ENCODE results near the gene MRM2. TPM values are rescaled to one million over a fixed set of nuclear protein-coding genes. Genes with fewer than 3 reads are reported as not detected.
"Not testable (repeated sequence)": the region's sequence is repeated elsewhere in the genome, so short reads cannot be mapped to it uniquely, and the experiment has no call there.

Gene MRM2
- total RNA-seq, 1 donor from 2014 or later, result 16.7 TPM

- not testable (repeated sequence) for H3K27me3 ChIP-seq (ENCODE audit: control insufficient read depth in 3 of 3, insufficient read depth in 3 of 3, low read length in 3 of 3)
- H3K36me3 ChIP-seq (ENCODE audit: control insufficient read depth in 3 of 3, insufficient read depth in 3 of 3, low read length in 3 of 3), result peaks cover 7 to 15% (median 8%) of the 10 kb centered on the region in 3 donors
These were observed 27.3 kb upstream of the MRM2 start for GRCh38 chr7:2269089-2269990.

DNA sequence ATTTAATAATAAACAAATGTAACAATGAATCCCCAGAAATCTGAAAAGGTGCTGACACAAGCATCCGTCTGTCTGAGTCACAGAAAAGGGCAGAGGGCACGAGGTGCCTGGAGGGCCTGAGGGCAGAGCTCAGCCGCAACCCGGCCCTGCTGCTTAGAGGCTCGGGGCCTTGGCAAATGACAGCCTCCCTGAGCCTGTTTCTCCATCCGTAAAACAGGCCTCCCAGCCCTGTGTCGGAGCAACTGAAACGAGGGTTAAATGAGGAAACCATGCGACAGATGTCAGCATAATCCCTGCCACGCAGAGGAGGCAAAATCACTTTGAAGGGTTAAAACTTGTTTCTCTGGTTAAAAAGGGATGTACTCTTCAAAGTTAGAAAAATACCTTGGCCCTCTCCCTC, 24.9 kb upstream of the MRM2 start:
- H3K4me1 ChIP-seq (ENCODE audit: control insufficient read depth in 3 of 3, insufficient read depth in 3 of 3, low read length in 3 of 3), result peaks cover 0 to 5% (median 5%) of the 10 kb centered on the region in 3 donors
- H3K36me3 ChIP-seq (ENCODE audit: control insufficient read depth in 3 of 3, insufficient read depth in 3 of 3, low read length in 3 of 3), result peaks cover 9 to 14% (median 10%) of the 10 kb centered on the region in 3 donors
- no peak overlapping the region for H3K9ac ChIP-seq (ENCODE audit: low read depth in 1 of 3, low read length in 3 of 3)
- no peak overlapping the region for H3K4me3 ChIP-seq (ENCODE audit: low read length in 3 of 3)
- no peaks in the 10 kb centered on the region for H3K9me3 ChIP-seq (ENCODE audit: control insufficient read depth in 3 of 3, low read length in 3 of 3)
- H3K27ac ChIP-seq (ENCODE audit: low read depth, low read length), result no peak overlapping the region
- H3K27me3 ChIP-seq (ENCODE audit: control insufficient read depth in 3 of 3, insufficient read depth in 3 of 3, low read length in 3 of 3), result no peaks in the 10 kb centered on the region

More at GRCh38 chr7:2269089-2269990, 27.3 kb upstream of the MRM2 start:
- H3K4me3 ChIP-seq (ENCODE audit: low read length in 3 of 3); H3K4me1 ChIP-seq (ENCODE audit: control insufficient read depth in 3 of 3, insufficient read depth in 3 of 3, low read length in 3 of 3); H3K27ac ChIP-seq (ENCODE audit: low read depth, low read length); H3K9ac ChIP-seq (ENCODE audit: low read depth in 1 of 3, low read length in 3 of 3); H3K9me3 ChIP-seq (ENCODE audit: control insufficient read depth in 3 of 3, low read length in 3 of 3): not testable (repeated sequence)

DNA sequence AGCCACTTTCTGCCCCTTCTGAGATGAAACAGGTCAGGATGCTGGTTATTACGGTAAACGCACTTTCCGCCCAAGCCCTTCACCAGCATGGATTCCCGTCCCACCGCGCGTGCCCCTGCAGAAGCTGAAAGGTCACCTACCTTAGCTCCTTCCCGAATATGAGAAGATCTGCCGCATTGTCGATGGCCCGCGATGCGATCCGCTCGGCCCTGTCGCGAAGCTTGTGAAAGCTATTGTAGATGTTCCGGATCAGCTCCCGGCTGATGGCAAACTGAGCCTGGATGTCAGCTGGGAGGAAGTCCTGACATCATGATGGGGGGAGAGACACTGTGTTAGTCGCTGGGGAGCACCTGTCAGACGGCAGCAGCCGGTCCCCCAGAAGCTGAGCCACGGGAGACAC, 22.2 kb upstream of the MRM2 start:
- Histone ChIP-seq H3K4me1 (ENCODE audit: control insufficient read depth in 3 of 3, insufficient read depth in 3 of 3, low read length in 3 of 3) (no peaks in the 10 kb centered on the region), H3K9ac (ENCODE audit: low read depth in 1 of 3, low read length in 3 of 3) (no peak overlapping the region), H3K27ac (ENCODE audit: low read depth, low read length) (no peak overlapping the region), H3K27me3 (ENCODE audit: control insufficient read depth in 3 of 3, insufficient read depth in 3 of 3, low read length in 3 of 3) (no peaks in the 10 kb centered on the region), H3K36me3 (ENCODE audit: control insufficient read depth in 3 of 3, insufficient read depth in 3 of 3, low read length in 3 of 3) (peaks cover 7 to 8% (median 7%) of the 10 kb centered on the region in 3 donors), H3K4me3 (ENCODE audit: low read length in 3 of 3) (no peak overlapping the region), H3K9me3 (ENCODE audit: control insufficient read depth in 3 of 3, low read length in 3 of 3) (no peaks in the 10 kb centered on the region)

- H3K4me1 ChIP-seq (ENCODE audit: control insufficient read depth in 3 of 3, insufficient read depth in 3 of 3, low read length in 3 of 3), result no peaks in the 10 kb centered on the region
- H3K36me3 ChIP-seq (ENCODE audit: control insufficient read depth in 3 of 3, insufficient read depth in 3 of 3, low read length in 3 of 3), result peaks cover 7 to 8% (median 7%) of the 10 kb centered on the region in 3 donors
- H3K4me3 ChIP-seq (ENCODE audit: low read length in 3 of 3), result no peak overlapping the region
- H3K27ac ChIP-seq (ENCODE audit: low read depth, low read length), result no peak overlapping the region
- H3K9me3 ChIP-seq (ENCODE audit: control insufficient read depth in 3 of 3, low read length in 3 of 3), result no peaks in the 10 kb centered on the region
- H3K9ac ChIP-seq (ENCODE audit: low read depth in 1 of 3, low read length in 3 of 3), result no peak overlapping the region
- no peaks in the 10 kb centered on the region for H3K27me3 ChIP-seq (ENCODE audit: control insufficient read depth in 3 of 3, insufficient read depth in 3 of 3, low read length in 3 of 3)
These were observed 21.2 kb upstream of the MRM2 start for GRCh38 chr7:2263176-2263575.

DNA sequence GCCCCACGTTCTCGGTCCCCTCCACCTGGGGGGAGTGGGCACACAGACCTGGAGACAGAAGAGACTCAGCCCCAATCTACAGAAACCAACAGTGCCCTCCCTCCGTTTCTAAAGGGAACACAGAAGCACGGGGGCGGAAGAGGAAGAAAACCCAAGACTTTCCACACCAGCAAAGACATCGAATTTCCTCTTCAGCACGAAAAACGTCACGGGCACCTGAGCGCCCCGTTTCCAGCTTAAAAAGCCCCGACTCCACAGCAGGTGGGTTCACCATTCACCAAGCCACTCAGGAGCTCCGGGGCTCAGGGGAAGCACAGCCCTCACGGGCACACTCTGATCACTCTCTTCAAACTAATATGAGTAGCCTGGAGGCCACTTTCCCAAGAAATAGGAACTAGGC, 19.6 kb upstream of the MRM2 start:
- Histone ChIP-seq H3K4me1 (ENCODE audit: control insufficient read depth in 3 of 3, insufficient read depth in 3 of 3, low read length in 3 of 3) (no peaks in the 10 kb centered on the region), H3K27ac (ENCODE audit: low read depth, low read length) (no peak overlapping the region), H3K9ac (ENCODE audit: low read depth in 1 of 3, low read length in 3 of 3) (no peak overlapping the region), H3K9me3 (ENCODE audit: control insufficient read depth in 3 of 3, low read length in 3 of 3) (no peaks in the 10 kb centered on the region), H3K27me3 (ENCODE audit: control insufficient read depth in 3 of 3, insufficient read depth in 3 of 3, low read length in 3 of 3) (no peaks in the 10 kb centered on the region), H3K4me3 (ENCODE audit: low read length in 3 of 3) (no peak overlapping the region), H3K36me3 (ENCODE audit: control insufficient read depth in 3 of 3, insufficient read depth in 3 of 3, low read length in 3 of 3) (peaks cover 8 to 10% (median 10%) of the 10 kb centered on the region in 3 donors)

- no peak overlapping the region for H3K9ac ChIP-seq (ENCODE audit: low read depth in 1 of 3, low read length in 3 of 3)
- H3K4me1 ChIP-seq (ENCODE audit: control insufficient read depth in 3 of 3, insufficient read depth in 3 of 3, low read length in 3 of 3), result no peaks in the 10 kb centered on the region
- H3K36me3 ChIP-seq (ENCODE audit: control insufficient read depth in 3 of 3, insufficient read depth in 3 of 3, low read length in 3 of 3), result peaks cover 8 to 13% (median 11%) of the 10 kb centered on the region in 3 donors
- no peaks in the 10 kb centered on the region for H3K9me3 ChIP-seq (ENCODE audit: control insufficient read depth in 3 of 3, low read length in 3 of 3)
- no peak overlapping the region for H3K27ac ChIP-seq (ENCODE audit: low read depth, low read length)
- H3K27me3 ChIP-seq (ENCODE audit: control insufficient read depth in 3 of 3, insufficient read depth in 3 of 3, low read length in 3 of 3), result no peaks in the 10 kb centered on the region
- no peak overlapping the region for H3K4me3 ChIP-seq (ENCODE audit: low read length in 3 of 3)
These were observed 18.8 kb upstream of the MRM2 start for GRCh38 chr7:2260820-2261219.

- Histone ChIP-seq H3K9me3 (ENCODE audit: control insufficient read depth in 3 of 3, low read length in 3 of 3) (no peaks in the 10 kb centered on the region), H3K27ac (ENCODE audit: low read depth, low read length) (no peak overlapping the region), H3K4me3 (ENCODE audit: low read length in 3 of 3) (no peak overlapping the region), H3K4me1 (ENCODE audit: control insufficient read depth in 3 of 3, insufficient read depth in 3 of 3, low read length in 3 of 3) (no peaks in the 10 kb centered on the region), H3K27me3 (ENCODE audit: control insufficient read depth in 3 of 3, insufficient read depth in 3 of 3, low read length in 3 of 3) (no peaks in the 10 kb centered on the region), H3K36me3 (ENCODE audit: control insufficient read depth in 3 of 3, insufficient read depth in 3 of 3, low read length in 3 of 3) (peaks cover 10 to 22% (median 15%) of the 10 kb centered on the region in 3 donors), H3K9ac (ENCODE audit: low read depth in 1 of 3, low read length in 3 of 3) (no peak overlapping the region)
These were observed 17.5 kb upstream of the MRM2 start for GRCh38 chr7:2259480-2259879.

DNA sequence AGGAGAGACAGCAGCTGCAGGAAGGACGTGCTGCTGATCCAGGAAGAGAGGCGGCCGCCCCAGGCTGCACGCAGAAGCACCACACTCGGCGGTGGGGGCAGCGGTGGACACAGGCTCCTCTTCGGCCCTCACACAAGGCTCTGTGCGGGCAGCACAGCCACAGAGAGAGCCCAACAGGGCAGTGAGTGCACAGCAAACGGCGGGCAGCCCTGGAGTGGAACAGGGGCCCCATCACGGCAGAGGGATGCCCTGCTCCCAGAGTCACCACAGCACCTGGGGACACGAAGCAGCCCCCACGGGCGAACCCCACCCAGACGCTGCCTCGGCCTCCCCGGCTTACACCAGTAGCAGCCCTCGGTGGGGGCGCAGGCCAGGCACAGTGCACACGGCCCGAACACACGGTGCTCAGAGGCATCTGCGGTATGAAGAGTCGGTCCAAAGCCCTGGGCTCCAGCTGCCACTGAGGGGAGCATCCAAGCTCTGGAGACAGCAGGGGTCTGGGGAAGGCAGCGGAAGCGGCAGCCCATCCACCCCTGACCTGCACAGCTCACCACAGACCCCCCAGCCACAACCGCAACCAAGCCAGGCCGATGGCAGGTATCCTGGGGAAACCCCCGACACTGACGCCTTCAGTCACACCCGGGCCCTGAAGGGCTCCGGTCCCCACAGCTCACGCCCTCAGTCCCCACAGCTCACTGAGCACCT, 16.8 kb upstream of the MRM2 start:
- Histone ChIP-seq H3K27ac (ENCODE audit: low read depth, low read length) (no peak overlapping the region), H3K27me3 (ENCODE audit: control insufficient read depth in 3 of 3, insufficient read depth in 3 of 3, low read length in 3 of 3) (no peaks in the 10 kb centered on the region), H3K9ac (ENCODE audit: low read depth in 1 of 3, low read length in 3 of 3) (no peak overlapping the region), H3K9me3 (ENCODE audit: control insufficient read depth in 3 of 3, low read length in 3 of 3) (no peaks in the 10 kb centered on the region), H3K36me3 (ENCODE audit: control insufficient read depth in 3 of 3, insufficient read depth in 3 of 3, low read length in 3 of 3) (peaks cover 4 to 20% (median 10%) of the 10 kb centered on the region in 3 donors), H3K4me3 (ENCODE audit: low read length in 3 of 3) (no peak overlapping the region), H3K4me1 (ENCODE audit: control insufficient read depth in 3 of 3, insufficient read depth in 3 of 3, low read length in 3 of 3) (no peaks in the 10 kb centered on the region)

DNA sequence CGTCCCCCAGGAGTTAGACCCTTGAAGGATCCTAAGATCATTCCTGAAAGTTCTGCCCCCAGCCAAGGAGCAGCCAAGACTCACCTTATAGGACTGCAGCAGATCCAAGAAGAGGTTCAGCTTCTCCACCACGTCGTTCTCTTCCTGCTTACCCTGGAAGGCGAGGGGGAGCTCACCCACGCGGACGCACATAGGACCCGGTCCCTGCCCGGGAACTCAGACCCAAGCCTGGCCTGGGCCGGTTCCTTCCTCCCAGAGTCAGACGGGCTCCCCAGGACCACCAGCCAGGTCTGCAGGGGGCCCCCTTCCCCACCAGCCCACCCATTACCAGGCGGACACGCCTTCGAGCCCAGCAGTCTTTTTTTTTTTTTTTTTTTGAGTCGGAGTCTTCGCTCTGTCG, 15.6 kb upstream of the MRM2 start:
- H3K9me3 ChIP-seq (ENCODE audit: control insufficient read depth in 3 of 3, low read length in 3 of 3), result no peaks in the 10 kb centered on the region
- H3K9ac ChIP-seq (ENCODE audit: low read depth in 1 of 3, low read length in 3 of 3), result no peak overlapping the region
- no peak overlapping the region for H3K27ac ChIP-seq (ENCODE audit: low read depth, low read length)
- peaks cover 8 to 20% (median 8%) of the 10 kb centered on the region in 3 donors for H3K36me3 ChIP-seq (ENCODE audit: control insufficient read depth in 3 of 3, insufficient read depth in 3 of 3, low read length in 3 of 3)
- H3K27me3 ChIP-seq (ENCODE audit: control insufficient read depth in 3 of 3, insufficient read depth in 3 of 3, low read length in 3 of 3), result no peaks in the 10 kb centered on the region
- H3K4me1 ChIP-seq (ENCODE audit: control insufficient read depth in 3 of 3, insufficient read depth in 3 of 3, low read length in 3 of 3), result no peaks in the 10 kb centered on the region
- no peak overlapping the region for H3K4me3 ChIP-seq (ENCODE audit: low read length in 3 of 3)

DNA sequence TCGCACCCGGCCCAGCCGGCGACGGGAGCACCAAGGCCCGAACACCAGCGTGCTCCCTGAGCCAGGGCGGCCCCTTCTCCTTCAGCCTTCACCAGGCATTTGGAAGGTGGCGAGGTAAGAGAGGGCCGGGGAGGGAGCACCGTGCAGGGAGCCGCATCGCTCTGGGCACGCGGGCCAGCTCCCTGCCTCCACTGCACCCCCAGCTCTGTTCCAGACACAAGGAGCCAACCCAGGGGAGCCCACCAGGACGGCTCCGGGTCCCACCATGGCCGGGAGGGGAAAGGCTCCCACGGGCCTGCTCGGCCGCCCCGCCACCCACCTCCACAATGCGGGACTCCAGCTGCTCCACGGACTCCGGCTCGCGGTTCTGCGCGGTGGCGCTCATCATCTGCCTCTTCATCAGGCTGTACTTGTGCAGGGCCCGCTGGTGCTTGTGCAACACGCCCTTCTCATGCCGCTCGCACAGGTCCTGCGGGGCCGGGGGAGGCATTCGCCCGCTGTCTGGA, 15.1 kb upstream of the MRM2 start:
- H3K27me3 ChIP-seq (ENCODE audit: control insufficient read depth in 3 of 3, insufficient read depth in 3 of 3, low read length in 3 of 3), result no peaks in the 10 kb centered on the region
- no peak overlapping the region for H3K9ac ChIP-seq (ENCODE audit: low read depth in 1 of 3, low read length in 3 of 3)
- H3K9me3 ChIP-seq (ENCODE audit: control insufficient read depth in 3 of 3, low read length in 3 of 3), result no peaks in the 10 kb centered on the region
- no peak overlapping the region for H3K4me3 ChIP-seq (ENCODE audit: low read length in 3 of 3)
- H3K4me1 ChIP-seq (ENCODE audit: control insufficient read depth in 3 of 3, insufficient read depth in 3 of 3, low read length in 3 of 3), result no peaks in the 10 kb centered on the region
- no peak overlapping the region for H3K27ac ChIP-seq (ENCODE audit: low read depth, low read length)
- H3K36me3 ChIP-seq (ENCODE audit: control insufficient read depth in 3 of 3, insufficient read depth in 3 of 3, low read length in 3 of 3), result peaks cover 8 to 20% (median 8%) of the 10 kb centered on the region in 3 donors
